GM12873 (cell line): ENCODE data around the gene F11.

Experiments used
- CTCF ChIP-seq: IDR thresholded peaks from 2 replicates; pipeline ENCODE4 v1.5.1; 2012; ENCODE audit warnings: low read depth, mild to moderate bottlenecking, moderate library complexity, low read length, control low read depth; ENCODE audit not compliant: insufficient read depth; ENCODE audit errors: missing control alignments

The F11 gene

DNA sequence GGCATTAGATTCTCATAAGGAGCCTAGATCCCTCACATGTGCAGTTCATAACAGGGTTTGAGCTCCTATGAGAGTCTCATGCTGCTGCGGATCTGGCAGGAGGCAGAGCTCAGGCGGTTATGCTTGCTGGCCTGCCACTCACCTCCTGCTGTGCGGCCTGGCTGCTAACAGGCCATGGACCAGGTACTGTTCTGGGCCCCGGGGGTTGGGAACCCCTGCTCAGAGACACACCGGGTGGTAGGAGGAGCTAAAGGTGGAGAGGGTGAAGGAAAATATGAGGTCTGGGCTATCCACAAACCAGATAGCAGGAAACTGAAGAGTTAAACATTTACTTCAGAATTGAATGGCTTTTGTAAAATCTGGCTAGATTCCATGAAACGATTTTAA lies 5.9 kb upstream of the F11 start:
- TF ChIP-seq CTCF: no peak

DNA sequence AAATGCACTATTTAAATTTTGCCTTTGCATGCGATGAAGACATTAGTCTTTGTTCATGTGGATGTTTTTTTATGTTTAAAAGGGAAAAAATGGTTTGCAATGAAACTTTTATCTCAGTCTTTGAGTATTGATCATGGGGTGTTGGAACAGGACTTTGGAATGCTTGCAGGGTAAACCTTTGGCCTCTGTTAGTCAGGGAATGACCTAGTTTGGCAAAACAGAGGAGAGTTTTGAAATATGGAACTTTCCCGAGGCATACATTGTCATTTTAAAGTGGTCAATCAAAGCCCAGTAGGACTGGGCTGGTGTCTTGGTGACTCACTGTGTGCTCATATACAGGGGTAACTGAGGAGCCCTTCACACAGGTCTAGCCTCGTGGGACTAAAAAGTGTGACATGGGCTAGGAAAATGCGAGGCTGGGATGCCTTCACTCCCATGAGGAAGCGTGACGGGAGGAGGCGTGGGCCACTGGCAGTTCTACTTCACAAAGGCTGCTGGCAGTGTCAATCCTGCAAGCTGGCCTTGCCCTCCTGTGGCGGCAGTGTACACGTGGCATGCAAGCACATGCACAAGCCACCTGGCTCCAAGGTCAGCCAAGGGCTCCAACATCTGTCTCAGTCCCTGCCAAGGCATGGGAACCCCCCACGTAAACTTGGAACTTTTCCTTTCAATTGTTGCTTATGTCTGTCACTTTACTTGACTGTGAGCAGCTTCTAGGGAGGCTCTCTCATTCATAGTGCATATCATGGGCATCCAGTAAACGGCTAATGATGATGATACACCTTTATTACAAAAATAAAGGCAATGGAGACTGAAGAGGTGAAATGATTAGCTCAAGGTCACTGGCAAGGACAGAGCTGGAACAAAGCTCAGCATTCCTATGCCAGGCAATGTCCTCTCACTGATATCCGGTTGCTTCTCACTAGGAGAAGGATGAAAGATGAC lies 5.2 kb upstream of the F11 start:
- TF ChIP-seq CTCF: no peak

DNA sequence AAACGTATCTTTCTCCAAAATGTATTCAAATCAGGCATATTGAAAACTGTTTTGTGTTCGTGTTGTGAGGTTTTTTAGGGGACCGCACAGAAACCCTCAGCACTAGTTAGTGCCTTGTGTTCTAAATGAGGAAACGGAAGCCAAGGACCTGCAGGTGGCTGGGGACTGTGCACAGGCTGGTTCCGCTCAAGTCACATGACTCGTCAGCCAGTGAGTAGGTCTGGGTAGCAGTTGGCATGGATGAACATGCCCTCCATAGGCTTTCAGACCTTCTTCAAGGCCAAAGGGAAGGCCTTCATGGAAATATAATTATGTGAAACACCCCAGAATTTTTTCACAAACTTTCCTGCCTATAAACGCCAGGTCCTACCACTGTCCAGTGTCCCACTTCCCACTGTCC lies 1.3 kb upstream of the F11 start:
- TF ChIP-seq CTCF: no peak

- no peak for TF ChIP-seq CTCF
These were observed 904 bp downstream of the F11 start for GRCh38 chr4:186266729-186267456.

DNA sequence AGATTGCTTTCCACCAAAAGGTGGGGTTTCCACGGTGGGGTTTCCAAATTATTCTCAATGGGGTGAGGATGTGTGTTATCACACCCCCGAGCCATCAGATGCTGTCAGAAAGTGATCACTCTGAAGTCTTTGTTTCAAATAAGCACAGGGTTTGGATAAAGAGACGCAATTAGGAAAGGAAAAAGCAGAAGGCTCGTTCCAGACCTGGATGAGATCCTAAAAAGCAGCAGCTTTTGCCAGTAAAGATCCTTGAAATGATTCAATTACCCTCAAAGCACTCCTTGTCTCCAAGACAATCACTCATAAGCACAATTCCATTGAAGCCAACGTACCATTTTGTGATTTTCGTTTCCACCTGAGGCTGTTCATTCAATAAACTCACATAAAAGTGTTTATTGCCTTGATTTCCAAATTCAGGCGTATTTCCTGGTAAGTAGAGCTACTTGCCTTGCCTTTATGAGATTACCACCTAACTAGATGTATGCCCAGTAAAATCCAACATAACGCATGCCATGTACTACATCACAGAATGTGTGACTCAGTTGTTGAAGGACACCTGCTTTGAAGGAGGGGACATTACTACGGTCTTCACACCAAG lies 5.2 kb downstream of the F11 start:
- no peak for TF ChIP-seq CTCF

GRCh38 chr4:186272699-186273391 lies 6.9 kb downstream of the F11 start:
- TF ChIP-seq CTCF: no peak

DNA sequence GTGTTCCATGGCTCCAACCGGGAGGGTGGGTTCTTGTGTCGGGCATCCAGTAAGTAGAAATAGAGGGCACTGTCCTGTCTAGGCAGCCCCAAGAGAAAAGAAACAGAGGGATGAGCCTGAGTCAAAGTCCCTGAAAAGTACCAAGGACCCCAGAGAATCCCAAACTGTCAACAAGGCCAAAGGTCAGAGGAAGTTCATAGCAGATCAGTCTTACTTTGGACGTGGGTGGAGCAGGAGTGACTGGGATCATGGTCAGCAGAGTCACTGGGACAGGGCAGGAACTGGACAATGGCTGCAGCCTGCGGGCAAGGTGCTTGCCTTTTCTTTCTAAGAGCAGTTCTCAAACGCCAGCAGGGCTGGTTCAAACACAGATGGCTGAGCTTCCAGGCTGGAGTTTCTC lies 17.3 kb downstream of the F11 start:
- TF ChIP-seq CTCF: no peak
